Left colon (tissue), 2 donors: ENCODE results near the gene KCNQ1. TPM values are rescaled to one million over a fixed set of nuclear protein-coding genes. Genes with fewer than 3 reads are reported as not detected.

Experiments
- ATAC-seq: fragments of 200-7000 bp; cut with Tn5 transposase; one replicate; pipeline ENCODE4 v1.9.1; 2020; ENCODE audit warnings: mild to moderate bottlenecking, moderate library complexity
- DNase-seq, 2 donors: peaks; one replicate each; pipeline ENCODE4 v3.0.0-alpha.2; 2020
- intact Hi-C, 2 donors: fragments of 100-400 bp; cut with DNase I in 1 of 2; cut with micrococcal nuclease in 1 of 2; formaldehyde crosslinking; loops; one replicate each; pipeline versions ENCODE4 v1.11.2 to v1.14.0; 2022; cut with DNase I, micrococcal nuclease
- total RNA-seq, 2 donors: library from RNA; stranded (reverse); fragmentation: NEBNext Ultra II Directional; extraction: Animal tissue kit (Norgen Biotek cat#: 25700); gene quantifications; one replicate each; pipeline ENCODE4 v1.2.1, GENCODE V29; 2021
- donor health status: DM: no; HTN: no; CAD: no.
- donor health status: DM: yes; HTN: yes; CAD: no.

Gene KCNQ1
- total RNA-seq, 2 donors from 2014 or later, result 42.8 to 56.8 TPM

- DNase-seq (peak; percentile 72 to 73), ATAC-seq (peak; percentile 81)
- intact Hi-C loops, result no loop called here
Observed at GRCh38 chr11:2807025-2807681, 362.3 kb downstream of the KCNQ1 start.

DNA sequence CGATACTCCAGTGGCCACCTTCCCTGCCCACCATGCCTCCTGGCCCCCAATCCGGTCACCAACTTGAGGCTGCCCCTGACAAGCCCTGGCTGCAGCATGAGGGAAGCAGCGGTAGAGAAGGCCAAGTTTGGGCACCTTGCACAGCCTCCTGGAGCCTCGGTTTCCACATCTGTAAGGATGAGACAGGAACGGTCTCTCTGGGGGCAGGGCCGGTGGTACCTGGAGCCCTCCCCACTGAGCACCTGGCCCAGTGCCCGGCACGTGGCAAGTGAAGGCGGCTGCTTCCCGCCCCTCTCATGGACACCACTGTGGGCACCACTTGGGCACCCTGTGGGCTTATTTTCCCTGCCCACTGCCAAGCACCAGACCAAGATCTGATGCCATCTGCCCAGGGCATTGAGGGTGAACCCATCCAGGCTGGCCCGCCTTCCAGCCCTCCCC is 363.0 kb downstream of the KCNQ1 start:
- ATAC-seq, result no peak
- intact Hi-C loops, result no loop called here
- peak; percentile 4 to 22 for DNase-seq

DNA sequence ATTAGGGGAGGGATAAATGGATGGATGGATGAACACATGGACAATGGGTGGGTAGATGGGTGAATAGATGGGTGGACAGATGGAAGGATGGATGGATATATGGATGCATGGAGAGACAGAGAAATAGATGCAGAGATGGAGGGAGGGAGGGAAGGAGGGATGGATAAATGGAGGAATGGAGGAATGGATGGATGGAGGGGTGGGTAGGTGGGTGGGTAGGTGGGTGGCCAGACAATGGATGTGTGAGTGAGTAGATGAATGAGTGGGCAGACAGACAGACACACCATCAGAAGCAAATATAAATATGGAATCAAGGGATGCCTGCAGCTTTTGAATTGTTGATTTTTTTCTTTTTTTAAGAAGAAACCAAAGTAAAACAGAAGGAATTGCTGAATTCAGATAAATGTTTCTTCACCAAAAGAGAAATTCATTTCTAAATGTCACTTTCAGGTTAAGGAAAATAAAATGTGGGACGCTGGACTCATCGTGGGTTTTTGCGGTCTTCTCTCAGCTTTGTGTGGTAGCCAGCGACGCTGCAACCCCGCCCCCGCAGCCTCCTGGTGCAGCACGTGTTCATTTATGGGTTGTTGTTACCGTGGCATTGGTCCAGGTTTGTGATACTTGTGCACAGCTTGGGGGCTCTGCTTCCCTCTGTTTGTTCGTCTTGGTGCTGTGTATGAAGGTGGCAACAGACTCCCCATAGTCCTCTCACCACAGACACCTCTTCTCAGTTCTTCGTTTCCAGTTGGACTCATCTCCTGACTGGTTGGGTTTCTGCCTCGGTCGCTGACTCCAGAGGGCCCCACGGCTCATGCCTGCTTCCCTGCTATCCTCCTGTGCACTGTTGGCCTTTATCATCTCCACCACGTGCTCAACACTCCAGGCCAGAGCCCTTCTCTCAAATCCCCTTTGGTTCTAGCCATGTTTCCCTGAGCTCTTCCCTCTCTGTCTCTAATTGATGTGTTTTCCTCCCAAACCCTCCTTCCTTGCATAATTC is 364.3 kb downstream of the KCNQ1 start:
- DNase-seq (peak in 1 of 2 donors; percentile 7), ATAC-seq (no peak)
- intact Hi-C loops, result no loop called here

- no peak for ATAC-seq
- DNase-seq, result no peak
- intact Hi-C loops, result no loop called here
Observed at GRCh38 chr11:2809854-2810253, 365.0 kb downstream of the KCNQ1 start.

- ATAC-seq, result no peak
- DNase-seq, result peak in 1 of 2 donors; percentile 2
- intact Hi-C loops, result no loop called here
Observed at GRCh38 chr11:2810411-2811205, 365.8 kb downstream of the KCNQ1 start.

DNA sequence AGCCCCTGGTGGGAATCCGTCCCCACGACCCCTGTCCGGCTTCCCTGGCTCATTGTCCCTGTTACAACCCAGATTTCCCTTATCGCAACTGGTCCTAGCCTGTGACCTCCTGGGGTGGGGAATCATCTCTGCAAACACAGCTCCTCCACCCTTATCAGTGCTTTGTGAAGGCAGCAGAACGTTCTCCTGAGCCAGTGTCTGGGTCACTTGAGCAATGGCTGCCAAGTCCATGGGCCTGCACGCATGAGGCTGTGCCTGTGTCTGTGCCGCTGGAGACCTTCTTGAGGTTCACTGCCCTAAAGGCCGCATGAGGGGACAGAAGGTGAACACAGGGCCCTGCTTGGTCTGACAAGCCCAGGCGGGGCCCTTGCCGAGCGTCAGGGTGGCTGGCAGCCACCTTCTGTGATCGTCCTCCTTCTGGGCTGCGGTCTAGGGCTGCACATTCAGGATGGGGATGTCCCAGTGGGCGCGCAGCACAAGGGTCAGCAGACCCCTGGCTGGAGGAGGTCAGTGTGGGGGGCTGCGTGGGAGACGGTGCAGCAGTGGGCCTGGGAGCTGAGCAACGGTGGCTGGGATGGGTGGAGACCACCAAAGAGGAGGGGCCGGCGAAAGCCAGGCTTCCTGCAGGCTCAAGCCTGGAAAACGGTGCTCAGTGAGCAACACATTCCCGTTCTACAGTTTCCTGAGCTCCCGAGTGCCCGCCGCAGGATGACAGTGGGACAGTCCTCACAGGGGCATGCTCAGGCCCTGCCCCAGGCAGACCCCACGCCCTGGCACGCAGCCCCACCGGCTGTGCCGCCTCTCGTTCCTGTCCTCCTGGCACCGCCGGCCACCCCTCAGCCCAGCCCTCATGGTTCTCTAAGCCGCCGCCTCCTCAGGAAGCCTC is 366.6 kb downstream of the KCNQ1 start:
- intact Hi-C loops, result no loop called here
- DNase-seq, result no peak
- ATAC-seq, result no peak

DNA sequence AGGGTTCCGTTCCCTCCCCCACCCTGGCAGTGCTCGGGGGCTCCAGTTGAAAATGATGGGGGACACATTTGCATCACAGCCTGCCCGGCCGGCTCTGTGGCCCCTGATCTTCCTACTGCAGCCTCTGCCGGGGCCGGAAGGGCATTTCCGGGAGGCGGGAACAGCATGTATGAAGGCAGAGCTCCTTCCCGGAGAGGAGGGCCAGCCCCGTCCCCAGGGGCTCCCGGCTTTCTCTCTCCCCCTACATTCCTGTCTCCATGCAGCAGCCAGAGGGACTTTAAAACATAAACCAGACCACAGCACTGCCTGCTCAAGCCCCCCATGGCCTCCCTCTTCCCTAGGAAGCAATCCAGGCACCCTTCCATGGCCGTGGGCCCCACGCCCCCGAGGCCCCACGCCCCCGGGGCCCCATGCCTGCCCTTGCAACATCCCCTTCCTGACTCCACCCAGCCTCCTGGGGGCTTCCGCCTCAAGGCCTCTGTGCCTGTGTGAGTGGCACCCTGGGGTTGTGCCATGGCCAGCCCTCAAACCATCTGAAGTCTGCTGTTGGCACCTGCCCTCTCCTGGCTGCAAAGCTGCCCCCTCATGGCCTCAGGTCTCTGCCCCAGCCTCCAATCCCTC is 367.7 kb downstream of the KCNQ1 start:
- no peak for DNase-seq
- intact Hi-C loops, result no loop called here

DNA sequence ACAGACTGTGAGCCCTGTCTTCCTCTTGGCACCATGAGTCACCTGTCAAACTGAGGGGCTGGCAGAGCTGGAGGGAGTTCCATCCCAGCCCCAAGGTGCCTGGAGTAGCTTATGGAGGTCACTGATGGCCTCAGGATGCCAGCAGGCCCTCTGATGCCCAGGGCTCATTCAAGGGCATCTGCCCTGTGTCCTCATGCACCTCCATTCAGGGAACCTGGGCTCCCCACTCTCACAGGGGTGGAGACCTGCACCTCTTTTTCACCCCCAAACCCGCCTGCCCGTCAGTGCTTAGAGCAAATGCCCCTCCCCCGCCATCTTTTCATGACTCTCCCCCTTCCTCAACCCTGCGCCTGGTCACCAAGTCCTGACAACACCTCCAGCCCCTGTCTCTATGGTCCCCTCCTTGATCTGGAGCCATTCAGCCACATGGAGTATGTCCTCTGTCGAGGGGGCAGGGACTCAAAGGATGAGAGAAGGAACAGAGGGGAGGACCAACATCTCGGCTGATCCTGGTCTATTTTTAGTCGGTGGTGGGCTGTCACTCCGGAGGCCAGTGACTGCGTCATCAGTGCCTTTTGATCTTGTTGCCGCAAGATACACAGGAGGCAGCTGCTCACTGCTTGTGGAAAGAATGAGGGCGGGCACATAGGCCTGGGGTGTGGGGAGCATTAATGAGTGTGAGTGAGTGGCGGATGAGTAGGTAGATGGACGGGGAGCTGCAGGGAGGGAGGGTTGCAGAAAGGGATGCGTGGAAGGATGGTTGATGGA is 368.5 kb downstream of the KCNQ1 start:
- ATAC-seq (no peak), DNase-seq (no peak)
- intact Hi-C loops, result no loop called here

More for the DNA sequence above, 367.7 kb downstream of the KCNQ1 start:
- ATAC-seq, result no peak

- no peak for DNase-seq
Observed at GRCh38 chr11:2813968-2814367, 369.2 kb downstream of the KCNQ1 start.

DNA sequence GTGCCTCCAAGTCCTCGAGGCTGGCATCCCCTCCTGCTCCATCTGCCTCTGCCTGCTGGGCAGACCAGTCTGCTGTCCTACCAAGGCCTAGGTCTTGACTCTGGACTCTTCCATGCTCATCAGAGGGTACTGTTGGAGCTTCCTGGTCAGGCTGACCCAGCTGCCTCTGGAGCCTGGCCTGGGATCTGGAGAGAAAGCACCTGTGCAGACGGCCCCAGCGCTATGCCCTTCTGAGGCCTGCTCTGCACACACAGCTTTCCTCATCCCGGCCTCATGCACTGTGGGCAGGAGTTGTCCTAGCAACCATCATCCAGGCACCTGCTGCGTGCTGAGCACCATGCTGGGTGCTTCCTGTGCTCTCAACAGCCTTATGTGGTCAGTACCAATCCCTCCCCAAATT is 369.9 kb downstream of the KCNQ1 start:
- DNase-seq (no peak), ATAC-seq (no peak)
- intact Hi-C loops, result no loop called here

More at GRCh38 chr11:2813968-2814367, 369.2 kb downstream of the KCNQ1 start:
- intact Hi-C loops, result no loop called here
- no peak for ATAC-seq

DNA sequence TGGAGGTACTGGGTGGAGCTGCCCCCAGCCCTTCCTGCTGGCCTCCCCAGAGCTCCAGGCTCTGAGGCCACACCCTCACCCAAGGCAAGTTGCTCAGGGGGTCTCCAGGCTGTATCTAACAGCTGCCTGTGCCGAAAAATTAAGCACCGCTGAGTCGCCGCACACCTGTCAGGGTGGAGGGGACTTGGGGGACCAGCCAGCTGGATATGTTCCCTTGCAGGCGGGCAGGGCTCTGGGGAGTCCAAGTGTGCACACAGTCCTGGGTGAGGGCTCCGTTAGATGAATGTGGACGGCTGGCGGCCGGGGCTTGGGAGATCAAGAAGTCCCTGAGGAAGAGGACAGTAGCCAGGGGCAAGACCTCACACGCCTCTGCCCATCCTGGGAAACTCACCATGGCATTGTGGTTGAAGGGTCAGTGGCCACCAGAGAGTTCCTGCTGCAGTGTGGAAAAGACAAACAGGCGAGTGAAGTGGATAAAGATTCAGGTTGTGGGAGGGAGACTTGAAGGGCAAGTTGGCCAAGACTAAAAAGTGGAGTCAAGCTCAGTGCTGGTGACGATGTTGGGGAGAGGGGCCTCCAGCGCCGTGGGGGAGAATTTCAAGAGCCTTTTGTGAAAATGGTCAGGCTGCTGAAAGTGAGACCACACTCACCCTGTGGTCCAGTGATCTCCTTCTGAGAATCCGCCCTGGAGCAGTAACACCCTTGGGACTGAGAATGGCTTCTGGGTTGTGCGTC is 371.1 kb downstream of the KCNQ1 start:
- intact Hi-C loops, result no loop called here
- ATAC-seq (no peak), DNase-seq (no peak)

DNA sequence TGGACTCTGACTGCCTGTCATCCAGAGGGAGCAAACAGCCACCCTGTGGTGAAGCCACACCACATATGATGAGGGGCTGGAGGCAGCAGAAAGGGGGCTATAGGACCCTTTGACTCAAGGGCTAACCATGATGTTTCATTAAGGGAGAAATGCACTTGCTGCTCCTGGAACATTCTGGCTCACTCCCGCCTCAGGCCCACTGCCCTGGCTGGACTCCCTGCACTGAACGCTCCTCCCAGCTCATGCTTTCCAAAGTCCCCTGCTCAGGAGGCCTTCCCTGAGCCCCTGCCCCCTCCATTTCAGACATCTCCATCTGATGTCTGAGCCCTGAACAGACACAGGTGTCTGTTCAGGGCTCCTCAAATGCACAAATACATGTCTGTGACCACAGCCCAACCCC is 371.7 kb downstream of the KCNQ1 start:
- intact Hi-C loops, result no loop called here
- ATAC-seq (no peak), DNase-seq (no peak)

- intact Hi-C loops, result no loop called here
- ATAC-seq (no peak), DNase-seq (no peak)
Observed at GRCh38 chr11:2816941-2817421, 372.2 kb downstream of the KCNQ1 start.

DNA sequence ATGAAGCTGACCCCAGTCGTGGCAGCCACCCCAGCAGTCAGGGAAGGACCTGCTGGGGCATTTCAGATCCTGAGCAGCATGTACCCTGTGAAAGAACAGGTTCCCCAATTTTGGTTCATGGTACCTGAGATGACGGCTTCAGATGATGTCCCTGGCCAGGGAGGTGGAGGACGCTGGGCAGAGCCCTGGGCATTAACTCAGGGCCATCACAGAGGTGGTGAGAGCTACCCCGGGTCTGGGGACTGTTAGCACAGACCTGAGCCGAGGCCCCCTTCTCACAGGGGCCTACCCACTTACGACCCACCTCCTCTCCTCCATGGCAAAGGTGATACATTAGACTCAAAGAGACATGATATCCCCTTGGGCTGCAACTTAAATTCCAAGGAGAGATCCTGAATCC is 372.6 kb downstream of the KCNQ1 start:
- DNase-seq (no peak), ATAC-seq (no peak)
- intact Hi-C loops, result no loop called here

DNA sequence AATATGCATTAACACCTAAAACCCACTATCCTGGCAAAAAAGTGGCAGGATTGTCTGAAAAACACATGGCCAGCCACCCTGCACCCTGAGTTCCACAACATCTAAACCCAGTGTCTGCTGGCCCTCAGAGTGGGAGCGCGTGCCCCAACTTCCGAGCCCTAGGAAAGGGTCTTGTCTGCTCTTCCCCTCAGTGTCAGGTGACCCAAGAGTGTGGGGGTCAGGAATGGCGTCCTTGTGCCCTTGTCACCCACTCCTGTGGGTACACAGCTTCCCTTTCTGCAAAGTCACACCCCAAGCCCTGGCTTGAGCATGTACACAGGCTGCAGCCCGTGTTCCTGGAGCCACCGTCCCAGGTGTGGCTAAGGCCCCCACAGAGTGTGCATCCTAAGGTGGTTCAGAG is 373.2 kb downstream of the KCNQ1 start:
- ATAC-seq, result no peak
- no peak for DNase-seq
- intact Hi-C loops, result no loop called here

DNA sequence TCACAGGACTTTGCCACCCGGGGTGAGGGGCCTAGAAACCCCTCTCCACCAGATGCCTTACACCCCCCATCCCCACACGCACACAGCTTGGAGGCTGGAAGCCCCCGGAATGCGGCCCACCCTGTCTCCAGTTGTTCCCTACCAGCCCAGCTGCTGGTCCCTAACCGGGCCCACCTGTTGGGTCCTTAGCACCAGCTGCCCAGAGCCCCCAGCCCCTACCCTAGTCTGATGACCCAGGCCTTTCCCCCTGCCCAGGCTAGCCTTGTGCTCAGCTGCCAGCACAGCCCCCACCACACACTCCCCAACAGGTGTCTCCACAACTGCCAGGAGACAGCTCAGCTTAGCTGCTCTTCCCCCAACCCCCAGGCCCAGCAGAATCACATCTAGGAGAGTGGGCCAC is 373.7 kb downstream of the KCNQ1 start:
- no peak for DNase-seq
- intact Hi-C loops, result no loop called here
- ATAC-seq, result no peak
